Kidney tubule cell (primary cell): ENCODE results near the gene LINC00237.

Source experiments
- DNase-seq: peaks from one replicate; pipeline ENCODE4 v3.0.0-alpha.2; 2018; ENCODE audit warnings: low spot score

The LINC00237 gene

GRCh38 chr20:21096321-21097043, 9.7 kb downstream of the LINC00237 start:
- DNase-seq, result peak; percentile 39

- DNase-seq, result no peak
Observed at GRCh38 chr20:21092806-21093205, 13.4 kb downstream of the LINC00237 start.

- DNase-seq, result no peak
Observed at GRCh38 chr20:21090721-21091120, 15.4 kb downstream of the LINC00237 start.

GRCh38 chr20:21090111-21090618, 16.0 kb downstream of the LINC00237 start:
- no peak for DNase-seq

GRCh38 chr20:21089391-21089790, 16.8 kb downstream of the LINC00237 start:
- DNase-seq, result no peak

- no peak for DNase-seq
Observed at GRCh38 chr20:21087862-21088540, 18.2 kb downstream of the LINC00237 start.

GRCh38 chr20:21083825-21084325, 22.3 kb downstream of the LINC00237 start:
- DNase-seq, result no peak

- DNase-seq, result no peak
Observed at GRCh38 chr20:21082584-21082983, 23.6 kb downstream of the LINC00237 start.

GRCh38 chr20:21077809-21078345, 28.3 kb downstream of the LINC00237 start:
- no peak for DNase-seq

GRCh38 chr20:21076073-21076472, 30.1 kb downstream of the LINC00237 start:
- no peak for DNase-seq

- DNase-seq, result no peak
Observed at GRCh38 chr20:21075471-21075870, 30.7 kb downstream of the LINC00237 start.

GRCh38 chr20:21074605-21075336, 31.4 kb downstream of the LINC00237 start:
- peak; percentile 70 for DNase-seq

GRCh38 chr20:21067255-21067654, 38.9 kb downstream of the LINC00237 start:
- DNase-seq, result no peak

GRCh38 chr20:21064924-21065323, 41.2 kb downstream of the LINC00237 start:
- no peak for DNase-seq

- DNase-seq, result no peak
Observed at GRCh38 chr20:21063276-21063675, 42.9 kb downstream of the LINC00237 start.

GRCh38 chr20:21053002-21053762, 53.0 kb downstream of the LINC00237 start:
- no peak for DNase-seq

GRCh38 chr20:21052686-21053001, 53.5 kb downstream of the LINC00237 start:
- DNase-seq, result no peak

- no peak for DNase-seq
Observed at GRCh38 chr20:21052241-21052640, 53.9 kb downstream of the LINC00237 start.

- no peak for DNase-seq
Observed at GRCh38 chr20:21050710-21051109, 55.4 kb downstream of the LINC00237 start.

GRCh38 chr20:21049305-21049828, 56.8 kb downstream of the LINC00237 start:
- DNase-seq, result no peak

GRCh38 chr20:21048841-21049273, 57.3 kb downstream of the LINC00237 start:
- DNase-seq, result peak; percentile 34
